HepG2 (cell line): ENCODE results near the gene CDKN1A. TPM values are rescaled to one million over a fixed set of nuclear protein-coding genes. Genes with fewer than 3 reads are reported as not detected.
A peak's percentile ranks its signal among the peaks of the same experiment; 100 is the strongest.

Source experiments
- ATAC-seq: fragments of 200-7000 bp; cut with Tn5 transposase; 3 replicates; pipeline ENCODE4 v1.9.1; 2020; ENCODE audit warnings: mild to moderate bottlenecking, moderate library complexity
- BruUV-seq: library from RNA; stranded (reverse); fragments of 400-500 nt; replicated peaks from 2 replicates; lab custom pipeline; 2021; lab: Mats Ljungman, UMichigan
- CTCF ChIA-PET: fragments of 300-600 bp; formaldehyde crosslinking; extraction: SDS; loops from one replicate; lab custom pipeline; 2021; ENCODE audit warnings: low total read pairs, inconsistent platforms, low intra/inter-chr PET ratio; lab: Yijun Ruan, JAX
- POLR2A ChIA-PET: fragments of 350-600 bp; sonication (Branson Sonifier 250); formaldehyde crosslinking; loops from one replicate; lab custom pipeline; 2020; ENCODE audit warnings: antibody characterized with exemption, inconsistent platforms; lab: Yijun Ruan, JAX
- DNase-seq: peaks from one replicate; pipeline ENCODE4 v3.0.0-alpha.2; 2015; ENCODE audit warnings: low spot score
- FAIRE-seq: peaks from 3 replicates; lab custom pipeline; 2011; peaks lifted over from hg19 to GRCh38; lab: Jason Lieb, UNC
- H2AFZ ChIP-seq: one replicate; pipeline ENCODE4 v1.6.1; 2011; ENCODE audit warnings: low read length, inconsistent platforms
- H3K27ac ChIP-seq: fragments of 300-600 bp; 3 replicates; pipeline ENCODE4 v1.8.0; 2011; ENCODE audit warnings: mixed run types, mild to moderate bottlenecking, mixed read lengths, low read length, inconsistent platforms; ENCODE audit not compliant: insufficient read depth; ENCODE audit errors: extremely low read length
- H3K27me3 ChIP-seq, 2 experiments: fragments of 200-600 bp in 1 of 2; 2 replicates in 1 of 2; 3 replicates in 1 of 2; pipeline versions ENCODE4 v1.6.0 to v1.8.0; 2011; ENCODE audit warnings: low read length in 2 of 2, mild to moderate bottlenecking in 2 of 2, moderate library complexity in 2 of 2, inconsistent platforms in 1 of 2; ENCODE audit not compliant: insufficient read depth in 2 of 2, control insufficient read depth in 1 of 2
- H3K36me3 ChIP-seq, 2 experiments: fragments of 200-600 bp in 1 of 2; replicated peaks in 1 of 2; 2 replicates in 1 of 2; 3 replicates in 1 of 2; pipeline versions ENCODE4 v1.5.1 to v1.8.0; 2011; ENCODE audit warnings: low read length in 2 of 2, inconsistent platforms in 1 of 2; ENCODE audit not compliant: insufficient read depth in 2 of 2, control insufficient read depth in 1 of 2
- H3K4me1 ChIP-seq: 2 replicates; pipeline ENCODE4 v1.5.1; 2012; ENCODE audit warnings: low read length, inconsistent platforms; ENCODE audit not compliant: insufficient read depth
- H3K4me2 ChIP-seq: 2 replicates; pipeline ENCODE4 v1.6.0; 2011; ENCODE audit warnings: low read depth, low read length, inconsistent platforms
- H3K4me3 ChIP-seq, 3 experiments: fragments of 200-600 bp in 1 of 3; sonication (generic), shearing (Covaris generic) in 1 of 3; replicated peaks in 1 of 3; 2 replicates each; pipeline ENCODE4 v1.5.1; 2011 to 2016; ENCODE audit warnings: low read length in 3 of 3, inconsistent platforms in 2 of 3, low read depth in 2 of 3, mild to moderate bottlenecking in 2 of 3, control low read depth in 1 of 3, mixed read lengths in 1 of 3; ENCODE audit not compliant: insufficient read depth in 1 of 3
- H3K79me2 ChIP-seq: one replicate; pipeline ENCODE4 v1.6.1; 2011; ENCODE audit warnings: low read length, inconsistent platforms; ENCODE audit not compliant: insufficient read depth
- H3K9ac ChIP-seq: 2 replicates; pipeline ENCODE4 v1.6.0; 2011; ENCODE audit warnings: mild to moderate bottlenecking, low read depth, low read length, inconsistent platforms; ENCODE audit not compliant: insufficient read depth
- H3K9me3 ChIP-seq: 2 replicates; pipeline ENCODE4 v1.5.1; 2012; ENCODE audit warnings: mild to moderate bottlenecking, low read length
- H4K20me1 ChIP-seq: 2 replicates; pipeline ENCODE4 v1.6.0; 2011; ENCODE audit warnings: inconsistent platforms, mild to moderate bottlenecking, low read length, moderate library complexity; ENCODE audit not compliant: insufficient read depth
- BRCA1 ChIP-seq: sonication (generic); formaldehyde crosslinking; IDR thresholded peaks from 2 replicates; pipeline ENCODE4 v1.4.0; 2020; ENCODE audit warnings: missing genetic modification reagents
- BRF2 ChIP-seq: sonication (generic); formaldehyde crosslinking; IDR thresholded peaks from 2 replicates; pipeline ENCODE4 v1.8.1; 2022; ENCODE audit warnings: mild to moderate bottlenecking, missing genetic modification reagents
- GPN1 ChIP-seq: sonication (generic); formaldehyde crosslinking; IDR thresholded peaks from 2 replicates; pipeline ENCODE4 v1.5.1; 2020; ENCODE audit warnings: missing genetic modification reagents, borderline replicate concordance
- HMG20B ChIP-seq: conservative IDR thresholded peaks from 2 replicates; pipeline ENCODE4 v1.6.1; 2016; ENCODE audit warnings: missing genetic modification reagents, missing compliant biosample characterization
- IRF9 ChIP-seq: sonication (generic); formaldehyde crosslinking; IDR thresholded peaks from 2 replicates; pipeline ENCODE4 v1.8.0; 2022; ENCODE audit warnings: missing genetic modification reagents, mild to moderate bottlenecking, borderline replicate concordance
- ZBTB3 ChIP-seq: sonication (generic); formaldehyde crosslinking; IDR thresholded peaks from 2 replicates; pipeline ENCODE4 v1.4.0; 2020; ENCODE audit warnings: low read depth, mild to moderate bottlenecking, moderate library complexity, missing genetic modification reagents, borderline replicate concordance
- ZBTB34 ChIP-seq: sonication (generic); formaldehyde crosslinking; IDR thresholded peaks from 2 replicates; pipeline ENCODE4 v1.8.0; 2022; ENCODE audit warnings: mild to moderate bottlenecking, missing genetic modification reagents
- ZBTB38 ChIP-seq: sonication (generic); formaldehyde crosslinking; IDR thresholded peaks from 2 replicates; pipeline ENCODE4 v1.5.1; 2020; ENCODE audit warnings: mild to moderate bottlenecking, missing genetic modification reagents
- ZKSCAN1 ChIP-seq: fragments of 150-350 bp; IDR thresholded peaks from 2 replicates; pipeline ENCODE4 v1.6.1; 2014; ENCODE audit warnings: low read length
- WGBS: methylation state at CpG from one replicate; pipeline ENCODE4 v1.1.6; 2017; ENCODE audit warnings: low lambda C conversion rate; 5-methylcytosine and 5-hydroxymethylcytosine counted together
- in situ Hi-C: cut with HindIII; loops from 2 replicates; pipeline ENCODE4 v1.10.0; 2017; ENCODE audit warnings: low pct_unique_long_range_greater_than_20kb; ENCODE audit not compliant: extremely low pct_ligation_motif_present
- intact Hi-C: fragments of 100-400 bp; cut with micrococcal nuclease; formaldehyde crosslinking; loops from one replicate; pipeline ENCODE4 v1.10.0; 2022; ENCODE audit not compliant: unreplicated experiment
- polyA plus RNA-seq, 8 experiments: library from polyadenylated mRNA; depleted of rRNA in 3 of 8; stranded (reverse) in 7 of 8; unstranded in 1 of 8; fragments of >200 nt; fragmentation: Illumina TruSeq in 4 of 8; extraction: Trizol in 4 of 8; gene quantifications; 2 replicates each; pipeline versions ENCODE4 v1.2.1 to v1.2.3, GENCODE V29; 2011 to 2016; ENCODE audit warnings: low read depth in 4 of 8, missing spikeins in 1 of 8, mixed read lengths in 1 of 8; ENCODE audit not compliant: insufficient read depth in 1 of 8
- total RNA-seq, 5 experiments: library from RNA; depleted of rRNA; stranded (reverse); fragments of >200 nt; fragmentation: Illumina TruSeq; extraction: Trizol; gene quantifications; 2 replicates each; pipeline ENCODE4 v1.2.3, GENCODE V29; 2016; ENCODE audit warnings: low read depth in 1 of 5
- TF ChIP-seq, protein P1 (sequence below): sonication (generic); formaldehyde crosslinking; IDR thresholded peaks from 2 replicates; pipeline ENCODE4 v1.8.1; 2023; ENCODE audit warnings: mild to moderate bottlenecking, missing genetic modification reagents
- TF ChIP-seq, protein P2 (sequence below): sonication (generic); formaldehyde crosslinking; IDR thresholded peaks from 2 replicates; pipeline ENCODE4 v1.4.0; 2020; ENCODE audit warnings: missing genetic modification reagents

CDKN1A gene
- total and polyA plus RNA-seq, 2 of the 13 experiments (the other 11 are each of a cell fraction or from before 2014, with no cell fraction given) = 60.7 to 92.1 TPM

DNA sequence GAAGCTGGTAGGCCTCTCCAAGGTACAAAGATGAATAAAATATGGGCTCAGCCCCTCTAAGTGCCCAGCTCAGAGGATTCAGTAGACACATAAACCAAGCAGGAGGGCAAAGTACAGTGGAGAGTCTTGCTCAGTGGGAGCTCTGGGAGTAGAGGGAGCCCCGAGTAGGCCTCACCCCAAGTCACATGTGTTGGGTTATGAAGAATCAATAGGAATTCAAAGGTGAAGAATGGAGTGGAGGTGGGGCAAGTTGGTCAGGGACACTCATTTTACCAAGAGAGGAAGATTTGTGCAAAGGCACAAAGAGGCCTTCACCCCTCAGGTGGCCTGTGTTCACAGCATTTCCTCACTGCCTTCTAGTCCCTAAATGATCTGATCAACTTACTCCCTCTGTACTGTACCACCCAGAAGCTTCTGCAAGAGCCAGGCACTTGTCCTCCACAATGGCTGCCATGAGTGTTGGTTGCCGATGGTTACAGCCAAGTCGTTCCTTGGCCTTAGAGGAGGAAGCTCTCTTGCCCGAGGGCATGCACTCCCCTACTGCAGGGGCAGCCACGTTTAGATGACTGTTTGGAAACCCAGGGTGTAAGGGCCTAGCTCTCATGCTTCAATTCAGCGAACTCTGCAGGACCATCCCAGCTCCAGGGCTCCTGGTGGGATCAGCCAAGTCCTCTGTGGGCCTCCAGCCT lies 6.7 kb upstream of the CDKN1A start (continued):
- no peak for TF ChIP-seq BRF2 (CRISPR knock-in tag)
- no peak for TF ChIP-seq IRF9 (CRISPR knock-in tag)
- TF ChIP-seq, protein P1, sequence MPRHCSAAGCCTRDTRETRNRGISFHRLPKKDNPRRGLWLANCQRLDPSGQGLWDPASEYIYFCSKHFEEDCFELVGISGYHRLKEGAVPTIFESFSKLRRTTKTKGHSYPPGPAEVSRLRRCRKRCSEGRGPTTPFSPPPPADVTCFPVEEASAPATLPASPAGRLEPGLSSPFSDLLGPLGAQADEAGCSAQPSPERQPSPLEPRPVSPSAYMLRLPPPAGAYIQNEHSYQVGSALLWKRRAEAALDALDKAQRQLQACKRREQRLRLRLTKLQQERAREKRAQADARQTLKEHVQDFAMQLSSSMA (CRISPR knock-in tag) = no peak
- TF ChIP-seq HMG20B (CRISPR knock-in tag) = no peak
- no peak for TF ChIP-seq ZKSCAN1
- no peak for TF ChIP-seq BRCA1 (CRISPR knock-in tag)

- no peak for ATAC-seq
- H3K79me2 ChIP-seq = peaks cover 21% of the 10 kb centered on the region
- DNase-seq = no peak
- TF ChIP-seq ZBTB3 = no peak
- TF ChIP-seq, protein P2, sequence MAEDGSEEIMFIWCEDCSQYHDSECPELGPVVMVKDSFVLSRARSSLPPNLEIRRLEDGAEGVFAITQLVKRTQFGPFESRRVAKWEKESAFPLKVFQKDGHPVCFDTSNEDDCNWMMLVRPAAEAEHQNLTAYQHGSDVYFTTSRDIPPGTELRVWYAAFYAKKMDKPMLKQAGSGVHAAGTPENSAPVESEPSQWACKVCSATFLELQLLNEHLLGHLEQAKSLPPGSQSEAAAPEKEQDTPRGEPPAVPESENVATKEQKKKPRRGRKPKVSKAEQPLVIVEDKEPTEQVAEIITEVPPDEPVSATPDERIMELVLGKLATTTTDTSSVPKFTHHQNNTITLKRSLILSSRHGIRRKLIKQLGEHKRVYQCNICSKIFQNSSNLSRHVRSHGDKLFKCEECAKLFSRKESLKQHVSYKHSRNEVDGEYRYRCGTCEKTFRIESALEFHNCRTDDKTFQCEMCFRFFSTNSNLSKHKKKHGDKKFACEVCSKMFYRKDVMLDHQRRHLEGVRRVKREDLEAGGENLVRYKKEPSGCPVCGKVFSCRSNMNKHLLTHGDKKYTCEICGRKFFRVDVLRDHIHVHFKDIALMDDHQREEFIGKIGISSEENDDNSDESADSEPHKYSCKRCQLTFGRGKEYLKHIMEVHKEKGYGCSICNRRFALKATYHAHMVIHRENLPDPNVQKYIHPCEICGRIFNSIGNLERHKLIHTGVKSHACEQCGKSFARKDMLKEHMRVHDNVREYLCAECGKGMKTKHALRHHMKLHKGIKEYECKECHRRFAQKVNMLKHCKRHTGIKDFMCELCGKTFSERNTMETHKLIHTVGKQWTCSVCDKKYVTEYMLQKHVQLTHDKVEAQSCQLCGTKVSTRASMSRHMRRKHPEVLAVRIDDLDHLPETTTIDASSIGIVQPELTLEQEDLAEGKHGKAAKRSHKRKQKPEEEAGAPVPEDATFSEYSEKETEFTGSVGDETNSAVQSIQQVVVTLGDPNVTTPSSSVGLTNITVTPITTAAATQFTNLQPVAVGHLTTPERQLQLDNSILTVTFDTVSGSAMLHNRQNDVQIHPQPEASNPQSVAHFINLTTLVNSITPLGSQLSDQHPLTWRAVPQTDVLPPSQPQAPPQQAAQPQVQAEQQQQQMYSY (CRISPR knock-in tag) = peak; percentile 48; the same call in 1 of the 2 replicates
- TF ChIP-seq GPN1 (CRISPR knock-in tag) = no peak
- peak; percentile 63; the same call in 1 of the 2 replicates for TF ChIP-seq ZBTB38 (CRISPR knock-in tag)
- TF ChIP-seq ZBTB34 (CRISPR knock-in tag) = no peak
- no peak overlapping the region for H3K9ac ChIP-seq
- H3K9me3 ChIP-seq = no peaks in the 10 kb centered on the region
- WGBS = 95% methylated on average over 10 of the region's 10 CpGs
- POLR2A ChIA-PET = interaction anchor here (0.9 kb wide), 1 partner anchor 11 kb away, joined by 4 read pairs; no protein-coding TSS in a partner anchor
- peaks cover 80% of the 10 kb centered on the region for H3K4me1 ChIP-seq
- no peak overlapping the region for H3K27ac ChIP-seq
- FAIRE-seq = no peak
- H3K4me3 ChIP-seq = no peak overlapping the region
- H3K36me3 ChIP-seq = no peaks in the 10 kb centered on the region
- H3K4me2 ChIP-seq = no peak overlapping the region
- CTCF ChIA-PET = no interaction called here
- BruUV-seq = no TSS peak
- intact Hi-C loops = loop anchor here (10.0 kb wide), 1 partner anchor 211 kb away; the partner anchor contains the start of gene C6orf89
- H4K20me1 ChIP-seq = peaks cover 3% of the 10 kb centered on the region; the same call in 1 of the 2 replicates
- H3K27me3 ChIP-seq = peaks cover 0 to under 1% of the 10 kb centered on the region in 2 experiments; a peak in 1 of 5 replicates
- no peak overlapping the region for H2AFZ ChIP-seq
- in situ Hi-C loops = no loop called here
These were observed 4.6 kb upstream of the CDKN1A start for GRCh38 chr6:36673882-36674281.
